Activated naive CD8-positive, alpha-beta T cell (primary cell): Measurements from ENCODE around the gene KPNA1.

Experiments used
- H3K27ac Mint-ChIP-seq: one replicate; pipeline ENCODE4 v1.8.0; 2021; ENCODE audit warnings: mixed read lengths
- H3K27me3 Mint-ChIP-seq: one replicate; pipeline ENCODE4 v1.8.0; 2021; ENCODE audit warnings: mixed read lengths
- H3K36me3 Mint-ChIP-seq: one replicate; pipeline ENCODE4 v1.8.0; 2021; ENCODE audit warnings: mixed read lengths
- H3K4me1 Mint-ChIP-seq: one replicate; pipeline ENCODE4 v1.8.0; 2021; ENCODE audit warnings: low read depth, mixed read lengths
- H3K4me3 Mint-ChIP-seq: one replicate; pipeline ENCODE4 v1.8.0; 2021; ENCODE audit warnings: mild to moderate bottlenecking, mixed read lengths
- H3K9me3 Mint-ChIP-seq: one replicate; pipeline ENCODE4 v1.8.0; 2021; ENCODE audit warnings: low read depth, mixed read lengths

Gene KPNA1

GRCh38 chr3:122430371-122430770, 84.4 kb downstream of the KPNA1 start:
- peaks cover 17% of the 10 kb centered on the region for H3K4me1 Mint-ChIP-seq
- H3K27ac Mint-ChIP-seq, result no peak overlapping the region
- peaks cover 40% of the 10 kb centered on the region for H3K36me3 Mint-ChIP-seq
- no peak overlapping the region for H3K4me3 Mint-ChIP-seq
- no peaks in the 10 kb centered on the region for H3K27me3 Mint-ChIP-seq
- peaks cover 3% of the 10 kb centered on the region for H3K9me3 Mint-ChIP-seq

- Mint-ChIP-seq H3K36me3 (peaks cover 35% of the 10 kb centered on the region), H3K4me3 (no peak overlapping the region), H3K27ac (peak overlapping the region; percentile 85)
Observed at GRCh38 chr3:122427857-122428471, 86.8 kb downstream of the KPNA1 start.

GRCh38 chr3:122421836-122422235, 92.9 kb downstream of the KPNA1 start:
- no peaks in the 10 kb centered on the region for H3K27me3 Mint-ChIP-seq
- peaks cover 12% of the 10 kb centered on the region for H3K36me3 Mint-ChIP-seq
- no peaks in the 10 kb centered on the region for H3K9me3 Mint-ChIP-seq
- H3K27ac Mint-ChIP-seq, result no peak overlapping the region
- H3K4me1 Mint-ChIP-seq, result peaks cover 27% of the 10 kb centered on the region
- no peak overlapping the region for H3K4me3 Mint-ChIP-seq

More at GRCh38 chr3:122427857-122428471, 86.8 kb downstream of the KPNA1 start:
- H3K27me3 Mint-ChIP-seq, result no peaks in the 10 kb centered on the region
- H3K4me1 Mint-ChIP-seq, result peaks cover 24% of the 10 kb centered on the region
- peaks cover 3% of the 10 kb centered on the region for H3K9me3 Mint-ChIP-seq

- peaks cover 33% of the 10 kb centered on the region for H3K4me1 Mint-ChIP-seq
- peaks cover 8% of the 10 kb centered on the region for H3K36me3 Mint-ChIP-seq
- no peak overlapping the region for H3K27ac Mint-ChIP-seq
- H3K9me3 Mint-ChIP-seq, result no peaks in the 10 kb centered on the region
- H3K27me3 Mint-ChIP-seq, result no peaks in the 10 kb centered on the region
- no peak overlapping the region for H3K4me3 Mint-ChIP-seq
Observed at GRCh38 chr3:122421101-122421500, 93.6 kb downstream of the KPNA1 start.

GRCh38 chr3:122416966-122417365, 97.8 kb downstream of the KPNA1 start:
- H3K4me3 Mint-ChIP-seq, result peak overlapping the region; percentile 97
- H3K9me3 Mint-ChIP-seq, result no peaks in the 10 kb centered on the region
- peak overlapping the region; percentile 100 for H3K27ac Mint-ChIP-seq
- H3K4me1 Mint-ChIP-seq, result peaks cover 53% of the 10 kb centered on the region
- H3K36me3 Mint-ChIP-seq, result peaks cover 10% of the 10 kb centered on the region
- H3K27me3 Mint-ChIP-seq, result no peaks in the 10 kb centered on the region

GRCh38 chr3:122415762-122416654, 98.7 kb downstream of the KPNA1 start, which contains the start of gene WDR5B:
Gene WDR5B (minus strand): TSS chr3:122416062. CDS start chr3:122415528, 534 bp downstream.
- Mint-ChIP-seq H3K27ac (peak within 1 kb of the TSS; percentile 100), H3K4me1 (peaks cover 53% of the 10 kb centered on the region), H3K27me3 (no peaks in the 10 kb centered on the region), H3K4me3 (peak within 1 kb of the TSS; percentile 97), H3K9me3 (no peaks in the 10 kb centered on the region), H3K36me3 (peaks cover 10% of the 10 kb centered on the region)

GRCh38 chr3:122415104-122415744, 99.5 kb downstream of the KPNA1 start:
- Mint-ChIP-seq H3K27ac (peak overlapping the region; percentile 100), H3K9me3 (no peaks in the 10 kb centered on the region), H3K4me1 (peaks cover 55% of the 10 kb centered on the region), H3K27me3 (no peaks in the 10 kb centered on the region), H3K4me3 (peak overlapping the region; percentile 97), H3K36me3 (peaks cover 11% of the 10 kb centered on the region)

GRCh38 chr3:122414391-122414790, 100.3 kb downstream of the KPNA1 start:
- H3K36me3 Mint-ChIP-seq, result peaks cover 9% of the 10 kb centered on the region

GRCh38 chr3:122410639-122411038, 104.1 kb downstream of the KPNA1 start:
- peaks cover 13% of the 10 kb centered on the region for H3K36me3 Mint-ChIP-seq
- H3K27ac Mint-ChIP-seq, result peak overlapping the region; percentile 81
- peaks cover 44% of the 10 kb centered on the region for H3K4me1 Mint-ChIP-seq
- H3K27me3 Mint-ChIP-seq, result no peaks in the 10 kb centered on the region
- no peaks in the 10 kb centered on the region for H3K9me3 Mint-ChIP-seq
- no peak overlapping the region for H3K4me3 Mint-ChIP-seq

More at GRCh38 chr3:122414391-122414790, 100.3 kb downstream of the KPNA1 start:
- H3K27me3 Mint-ChIP-seq, result no peaks in the 10 kb centered on the region
- peak overlapping the region; percentile 100 for H3K27ac Mint-ChIP-seq
- H3K4me1 Mint-ChIP-seq, result peaks cover 55% of the 10 kb centered on the region
- no peaks in the 10 kb centered on the region for H3K9me3 Mint-ChIP-seq
- peak overlapping the region; percentile 97 for H3K4me3 Mint-ChIP-seq

- Mint-ChIP-seq H3K36me3 (peaks cover 11% of the 10 kb centered on the region), H3K9me3 (no peaks in the 10 kb centered on the region), H3K27ac (peak overlapping the region; percentile 81), H3K27me3 (no peaks in the 10 kb centered on the region), H3K4me1 (peaks cover 41% of the 10 kb centered on the region), H3K4me3 (no peak overlapping the region)
Observed at GRCh38 chr3:122410111-122410510, 104.6 kb downstream of the KPNA1 start.

GRCh38 chr3:122409446-122409845, 105.3 kb downstream of the KPNA1 start:
- H3K27ac Mint-ChIP-seq, result peak overlapping the region; percentile 64
- peaks cover 9% of the 10 kb centered on the region for H3K36me3 Mint-ChIP-seq
- no peak overlapping the region for H3K4me3 Mint-ChIP-seq
- H3K9me3 Mint-ChIP-seq, result no peaks in the 10 kb centered on the region
- peaks cover 34% of the 10 kb centered on the region for H3K4me1 Mint-ChIP-seq
- H3K27me3 Mint-ChIP-seq, result no peaks in the 10 kb centered on the region

GRCh38 chr3:122407946-122408345, 106.8 kb downstream of the KPNA1 start:
- Mint-ChIP-seq H3K9me3 (no peaks in the 10 kb centered on the region), H3K27me3 (no peaks in the 10 kb centered on the region), H3K36me3 (peaks cover 6% of the 10 kb centered on the region), H3K27ac (peak overlapping the region; percentile 16), H3K4me1 (peaks cover 24% of the 10 kb centered on the region), H3K4me3 (no peak overlapping the region)

- Mint-ChIP-seq H3K27me3 (no peaks in the 10 kb centered on the region), H3K4me1 (peaks cover 13% of the 10 kb centered on the region), H3K9me3 (no peaks in the 10 kb centered on the region), H3K36me3 (peaks cover 6% of the 10 kb centered on the region), H3K4me3 (no peak overlapping the region), H3K27ac (peak overlapping the region; percentile 64)
Observed at GRCh38 chr3:122406198-122406597, 108.5 kb downstream of the KPNA1 start.

- H3K9me3 Mint-ChIP-seq, result no peaks in the 10 kb centered on the region
- peak overlapping the region; percentile 10 for H3K27ac Mint-ChIP-seq
- no peaks in the 10 kb centered on the region for H3K27me3 Mint-ChIP-seq
- peaks cover 7% of the 10 kb centered on the region for H3K4me1 Mint-ChIP-seq
- no peak overlapping the region for H3K4me3 Mint-ChIP-seq
- H3K36me3 Mint-ChIP-seq, result peaks cover 4% of the 10 kb centered on the region
Observed at GRCh38 chr3:122405015-122405414, 109.7 kb downstream of the KPNA1 start.

GRCh38 chr3:122403489-122403888, 111.2 kb downstream of the KPNA1 start:
- H3K27me3 Mint-ChIP-seq, result no peaks in the 10 kb centered on the region
- no peak overlapping the region for H3K4me3 Mint-ChIP-seq
- no peaks in the 10 kb centered on the region for H3K9me3 Mint-ChIP-seq
- peaks cover 2% of the 10 kb centered on the region for H3K36me3 Mint-ChIP-seq
- peak overlapping the region; percentile 0 for H3K27ac Mint-ChIP-seq
- H3K4me1 Mint-ChIP-seq, result peaks cover 5% of the 10 kb centered on the region
